Endothelial cell of hepatic sinusoid (primary cell): ENCODE data around the gene ABCF1.

Source experiments
- in situ Hi-C: cut with HindIII; loops from 2 replicates; pipeline ENCODE4 v1.10.0; 2017; ENCODE audit warnings: low sequenced_read_pairs

Gene ABCF1

GRCh38 chr6:30599625-30600324 lies 28.5 kb downstream of the ABCF1 start:
- in situ Hi-C loops: no loop called here

DNA sequence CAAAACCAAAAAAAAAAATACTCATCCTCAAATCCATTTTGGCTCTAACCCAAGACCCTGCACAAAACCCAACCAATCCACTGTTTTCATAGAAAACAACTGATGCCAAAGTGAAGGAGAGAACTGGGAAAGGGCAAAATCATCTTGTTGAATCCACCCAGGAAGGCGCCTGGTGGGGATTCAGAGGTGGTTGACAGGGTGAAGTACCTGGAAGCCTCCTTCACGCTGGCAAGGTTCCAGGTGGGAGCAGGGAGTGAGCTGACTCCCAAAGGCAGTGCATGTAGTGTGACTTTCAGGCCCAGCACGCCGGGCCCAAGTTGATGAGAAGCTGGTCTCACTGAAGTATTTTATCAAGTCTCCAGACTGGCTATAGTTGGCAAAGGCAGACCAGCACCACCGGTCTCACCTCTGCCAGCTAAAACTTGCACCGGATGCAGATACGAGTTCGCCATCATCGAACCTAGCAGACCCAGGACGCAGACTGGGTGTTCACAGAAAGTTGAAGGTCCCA lies 29.3 kb downstream of the ABCF1 start:
- in situ Hi-C loops: no loop called here

- in situ Hi-C loops: no loop called here
Observed at GRCh38 chr6:30601436-30601814, 30.2 kb downstream of the ABCF1 start.

- in situ Hi-C loops: no loop called here
Observed at GRCh38 chr6:30601815-30602641, 30.8 kb downstream of the ABCF1 start.

DNA sequence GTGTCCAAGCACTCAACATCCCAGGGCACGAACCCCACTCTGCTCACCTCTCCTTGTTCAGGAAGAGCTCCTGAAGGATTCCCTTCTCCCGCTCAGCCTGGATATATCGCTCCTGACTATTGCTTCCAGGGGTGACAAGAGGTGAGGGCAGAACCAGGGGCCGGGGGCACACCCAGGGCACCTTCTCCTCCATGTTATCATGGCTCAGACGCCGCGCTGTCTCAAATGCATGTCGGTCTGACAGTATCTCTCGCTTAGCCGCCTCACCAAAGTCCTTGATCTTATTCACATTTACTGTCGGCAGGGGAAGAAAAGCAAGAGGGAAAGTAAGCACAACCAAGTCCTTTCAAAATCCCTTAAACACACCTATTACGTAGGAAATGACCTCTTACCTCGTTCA lies 32.7 kb downstream of the ABCF1 start:
- in situ Hi-C loops: no loop called here

DNA sequence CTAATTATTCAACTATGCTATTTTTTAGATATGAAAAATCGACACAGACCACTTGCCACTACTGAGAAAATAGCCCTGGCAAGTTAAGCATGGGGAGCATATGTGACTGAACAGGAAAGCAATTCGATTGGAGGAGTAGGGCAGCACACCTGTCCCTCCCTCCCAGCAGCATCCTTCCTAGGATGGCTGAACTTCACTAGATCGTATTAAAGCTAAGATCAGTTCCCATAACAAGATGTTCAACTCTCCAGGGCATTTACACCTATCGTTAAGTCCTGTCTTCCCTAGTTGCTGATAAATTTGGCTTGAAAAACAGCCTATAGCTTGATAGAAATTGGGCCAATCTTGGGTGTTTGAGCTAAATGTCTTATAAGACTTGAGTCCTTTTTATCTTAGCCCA lies 38.8 kb downstream of the ABCF1 start:
- in situ Hi-C loops: loop anchor here (5.0 kb wide), 3 partner anchors 48 to 107 kb away; partner anchors contain the start of gene MDC1

DNA sequence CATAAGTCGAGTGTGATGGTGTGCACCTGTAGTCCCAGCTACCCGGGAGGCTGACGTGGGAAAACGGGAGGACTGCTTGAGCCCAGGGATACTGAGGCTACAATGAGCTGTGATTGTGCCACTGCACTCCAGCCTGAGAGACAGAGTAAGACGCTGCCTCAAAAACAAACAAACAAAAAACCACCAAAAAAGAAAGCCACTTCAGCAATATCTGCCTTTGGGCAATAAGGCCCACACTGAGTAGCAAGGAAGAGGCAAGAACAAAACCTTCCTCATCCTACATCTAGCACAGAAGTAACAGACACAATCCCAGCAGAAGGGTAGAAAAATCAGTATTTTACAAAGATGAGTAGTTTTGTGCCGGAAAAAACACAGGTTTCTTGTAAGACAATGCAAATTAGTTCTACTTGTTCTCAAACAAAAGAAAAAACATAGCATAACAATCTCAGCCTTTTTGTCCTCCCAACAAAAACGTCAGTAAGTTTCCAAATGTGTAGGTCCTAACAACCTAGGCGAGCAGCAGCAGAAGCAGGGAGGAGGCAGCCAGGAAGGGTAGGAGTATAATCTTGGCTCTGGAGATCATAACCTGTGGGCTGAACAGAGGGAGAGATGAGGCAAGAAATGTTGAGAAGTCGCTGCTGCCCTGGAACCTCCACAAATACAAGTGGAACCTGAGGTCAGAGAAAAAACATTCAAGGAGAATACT lies 40.1 kb downstream of the ABCF1 start:
- in situ Hi-C loops: loop anchor here (5.0 kb wide), 3 partner anchors 49 to 106 kb away; partner anchors contain the start of gene MDC1

DNA sequence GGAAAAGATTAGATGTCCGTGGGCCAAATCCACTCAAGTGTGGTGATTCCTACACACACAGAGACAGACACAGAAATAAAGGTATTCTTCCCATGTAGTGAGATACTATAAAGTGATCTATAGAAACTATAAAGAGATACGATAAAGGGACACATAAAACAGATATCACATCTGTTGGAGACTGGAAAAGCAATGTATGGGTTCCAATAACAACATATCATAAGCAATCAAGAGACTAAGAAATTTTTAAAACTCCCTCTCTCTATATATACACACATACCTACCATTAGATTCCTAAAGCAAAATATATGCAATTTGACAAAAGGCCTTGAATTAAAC lies 40.6 kb downstream of the ABCF1 start:
- in situ Hi-C loops: loop anchor here (5.0 kb wide), 3 partner anchors 50 to 105 kb away; partner anchors contain the start of gene MDC1

DNA sequence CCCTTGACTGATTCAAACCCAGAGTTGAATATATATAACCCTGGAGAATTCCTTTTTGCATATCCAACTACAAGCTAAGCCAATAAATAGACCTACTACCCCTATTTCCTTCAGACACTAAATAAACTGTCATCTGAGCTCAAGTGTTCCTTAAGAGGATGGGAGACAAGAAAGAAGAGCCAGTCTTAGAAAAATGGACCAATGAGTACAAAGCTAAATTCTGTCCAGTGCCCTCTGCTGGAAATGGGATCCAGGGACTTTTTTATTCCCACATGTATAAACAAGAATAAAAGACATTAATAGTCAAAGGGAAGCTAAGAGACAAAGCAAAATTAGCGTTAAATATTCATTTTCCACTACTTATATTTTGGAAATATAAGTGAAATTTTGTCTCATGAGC lies 41.0 kb downstream of the ABCF1 start:
- in situ Hi-C loops: loop anchor here (5.0 kb wide), 3 partner anchors 50 to 105 kb away; partner anchors contain the start of gene MDC1

DNA sequence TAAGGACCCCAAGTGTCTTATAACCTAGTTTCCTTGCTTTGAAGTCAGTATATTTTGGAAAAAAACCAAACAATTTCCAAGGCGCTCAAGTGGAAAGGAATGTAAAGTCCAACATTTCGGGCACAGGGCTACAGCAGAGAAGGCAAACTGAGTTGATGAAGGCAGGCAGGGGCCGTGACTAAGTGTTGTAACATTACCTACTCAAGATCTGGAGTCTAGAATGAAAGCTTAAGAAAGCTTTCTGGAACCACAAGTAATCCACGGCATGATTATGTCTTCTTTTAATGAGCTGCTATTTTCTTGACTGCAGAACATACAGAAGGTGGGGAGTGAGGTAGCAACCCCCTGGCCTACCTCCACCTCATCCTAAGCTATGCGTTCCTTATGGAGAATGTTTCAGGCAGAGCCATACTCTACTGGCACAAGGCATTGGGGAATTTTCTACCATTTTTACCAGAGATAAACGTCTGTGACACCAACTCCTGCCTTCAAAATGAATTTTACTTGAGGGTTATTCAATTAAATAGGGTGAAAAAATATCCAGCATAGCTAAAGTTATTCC lies 41.5 kb downstream of the ABCF1 start:
- in situ Hi-C loops: loop anchor here (5.0 kb wide), 3 partner anchors 50 to 105 kb away; partner anchors contain the start of gene MDC1

DNA sequence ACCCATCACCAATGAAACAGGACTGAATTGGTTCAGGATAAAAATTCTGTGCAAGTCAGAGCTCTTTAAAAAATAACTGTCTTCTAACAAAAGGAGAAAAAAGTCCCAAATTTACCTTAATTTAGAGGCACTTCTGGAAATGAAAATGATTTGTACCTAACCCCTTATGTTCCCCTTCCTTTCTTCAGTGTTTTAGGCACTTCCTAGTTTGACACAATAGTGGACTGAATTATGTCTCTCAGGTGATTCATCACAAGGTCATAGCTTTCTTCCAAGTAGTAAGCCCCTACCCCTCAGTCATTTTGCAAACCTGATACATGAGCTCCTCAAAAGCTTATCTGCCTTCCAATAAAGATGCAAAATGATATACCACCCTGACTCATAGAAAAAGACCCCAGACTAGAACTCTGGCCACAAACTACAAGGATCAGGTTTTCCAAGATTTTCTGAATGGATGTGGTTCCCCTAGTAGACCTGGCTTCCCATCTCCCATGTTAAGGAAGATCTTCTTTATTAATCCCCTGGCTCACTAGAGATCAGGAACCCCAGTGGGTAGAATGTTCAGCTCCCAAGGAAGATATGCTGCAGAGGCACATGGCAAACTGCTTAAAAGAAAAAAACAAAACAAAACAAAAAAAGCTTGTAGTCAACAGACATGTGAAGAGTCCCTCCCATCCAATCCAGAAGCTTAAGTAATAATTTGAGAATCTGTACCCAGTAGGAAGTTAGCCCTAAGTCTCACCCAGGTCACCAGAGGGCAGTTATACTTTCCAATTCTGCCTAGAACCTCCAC lies 42.2 kb downstream of the ABCF1 start:
- in situ Hi-C loops: loop anchor here (5.0 kb wide), 3 partner anchors 51 to 104 kb away; partner anchors contain the start of gene MDC1

- in situ Hi-C loops: loop anchor here (5.0 kb wide), 3 partner anchors 52 to 103 kb away; partner anchors contain the start of gene MDC1
Observed at GRCh38 chr6:30614044-30614842, 43.0 kb downstream of the ABCF1 start.

DNA sequence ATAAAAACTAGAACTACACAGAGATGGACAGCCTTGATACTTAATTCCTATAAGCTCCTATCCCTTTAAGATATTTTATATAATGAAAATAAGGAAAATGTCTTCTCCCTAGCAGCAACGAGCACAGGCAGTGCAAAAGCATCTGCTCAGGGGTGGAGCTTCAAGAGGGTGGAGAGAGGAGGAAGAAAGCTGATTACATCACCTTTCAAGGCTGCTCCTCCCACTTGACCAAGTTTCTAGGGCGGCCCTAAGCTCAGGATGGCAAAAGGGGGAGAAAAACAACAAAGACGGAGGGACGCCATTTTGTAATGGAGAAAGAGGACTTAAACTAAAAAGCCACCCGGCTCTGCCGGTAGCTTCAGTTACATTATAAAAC lies 43.6 kb downstream of the ABCF1 start:
- in situ Hi-C loops: loop anchor here (5.0 kb wide), 3 partner anchors 52 to 102 kb away; partner anchors contain the start of gene MDC1

- in situ Hi-C loops: no loop called here
Observed at GRCh38 chr6:30615219-30615957, 44.1 kb downstream of the ABCF1 start.

DNA sequence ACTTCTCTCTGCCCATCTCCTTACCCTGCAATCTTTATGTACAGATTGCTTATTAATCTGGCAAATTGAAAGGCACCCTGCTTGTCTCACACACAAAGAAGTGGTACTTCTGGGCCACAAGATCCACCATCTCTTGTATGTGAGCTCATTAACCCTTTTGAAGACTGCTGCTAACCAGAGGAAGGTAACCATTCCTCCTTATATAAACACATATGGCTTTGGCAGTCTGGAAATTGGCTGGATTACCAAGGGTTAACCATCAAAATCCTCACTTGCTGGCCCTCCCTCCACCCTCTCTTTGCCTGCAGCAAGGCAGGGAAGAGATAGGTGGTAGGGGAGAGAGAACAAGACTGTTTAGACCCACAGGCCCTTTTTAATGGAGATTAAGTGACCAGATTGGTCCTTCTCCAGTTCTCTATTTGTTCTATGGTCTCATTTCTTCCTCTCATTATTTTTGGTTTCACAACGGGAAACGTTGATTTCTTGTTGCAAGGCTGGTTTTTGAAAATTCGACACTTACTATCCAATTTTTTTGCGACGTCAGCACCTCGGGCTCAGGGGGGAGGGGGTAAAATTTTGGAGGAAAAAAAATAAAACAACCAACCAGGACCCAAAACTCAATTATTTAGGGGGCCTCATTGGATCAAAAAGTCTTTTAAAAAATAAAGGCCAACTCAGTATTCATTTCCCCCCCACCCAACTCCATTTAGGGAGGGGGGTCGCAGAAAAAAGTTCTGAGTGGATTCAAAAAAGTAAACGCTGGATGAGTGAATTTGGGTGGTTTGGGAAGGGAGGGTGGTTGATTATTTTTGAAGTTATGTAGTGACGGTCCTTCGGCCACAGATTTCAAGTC lies 44.9 kb downstream of the ABCF1 start:
- in situ Hi-C loops: no loop called here

DNA sequence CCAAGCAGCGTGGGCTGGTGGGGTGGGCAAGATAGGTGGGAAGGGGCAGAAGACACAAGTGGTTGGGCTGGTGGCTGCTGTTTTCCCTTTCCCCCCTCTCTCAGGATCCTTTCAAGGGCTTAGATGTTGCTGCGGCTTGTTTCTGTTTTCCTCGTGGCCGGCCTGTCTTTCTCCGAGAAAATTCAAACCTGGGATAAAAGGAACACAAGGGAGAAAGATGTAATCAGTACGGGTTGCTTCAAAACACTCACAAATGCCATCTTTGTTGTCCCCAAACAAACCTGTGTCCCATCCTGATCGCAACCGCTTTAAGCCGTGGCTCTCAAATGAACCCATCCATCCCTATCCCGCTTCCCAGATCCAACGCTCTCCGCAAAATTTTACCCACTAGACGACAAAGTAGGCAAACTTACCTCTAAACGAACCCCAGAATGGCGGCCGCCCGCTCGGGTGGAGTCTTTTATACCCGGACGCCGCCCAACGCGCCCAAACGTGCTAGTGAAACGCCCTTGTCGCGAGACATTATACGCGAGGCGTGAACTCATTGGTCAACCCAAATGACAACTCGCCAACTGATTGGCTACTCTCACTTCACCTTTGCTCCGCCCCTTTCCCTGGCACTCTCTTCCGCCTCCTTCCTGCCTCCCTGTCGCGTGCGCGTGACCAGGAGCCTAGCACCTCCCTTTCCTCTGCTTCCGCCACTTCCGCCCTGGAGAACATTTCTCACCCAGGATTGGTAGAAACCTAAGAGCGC lies 45.7 kb downstream of the ABCF1 start, which contains the start of gene PPP1R10:
PPP1R10 (minus strand) TSS at position 433 of the 754 bp plus-strand sequence. CDS start 7,299 bp downstream, outside the sequence.
- in situ Hi-C loops: no loop called here
